OCI-LY3 (cell line): ENCODE results near the gene DISP1.

Experiments
- H2AFZ ChIP-seq: fragments of 200-600, 300-600 bp; shearing (Covaris generic); 2 replicates; pipeline ENCODE4 v1.6.0; 2014; ENCODE audit warnings: antibody characterized with exemption, low read depth, low read length
- H3K27ac ChIP-seq: fragments of 200-600, 300-600 bp; sonication (generic); 2 replicates; pipeline ENCODE4 v1.5.1; 2014; ENCODE audit warnings: mild to moderate bottlenecking, low read length, moderate library complexity, mixed read lengths
- H3K27me3 ChIP-seq: fragments of 200-600, 300-600 bp; sonication (generic); 2 replicates; pipeline ENCODE4 v1.6.1; 2014; ENCODE audit warnings: low read depth, low read length, mixed read lengths
- H3K36me3 ChIP-seq: fragments of 200-600, 300-600 bp; sonication (generic); replicated peaks from 2 replicates; pipeline ENCODE3; 2014; ENCODE audit warnings: low read depth, low read length, mixed read lengths
- H3K4me1 ChIP-seq: fragments of 300-600, 200-600 bp; sonication (generic); 2 replicates; pipeline ENCODE4 v1.6.1; 2014; ENCODE audit warnings: low read length, mixed read lengths
- H3K4me2 ChIP-seq: fragments of 200-600, 300-600 bp; sonication (generic); 2 replicates; pipeline ENCODE4 v1.6.1; 2014; ENCODE audit warnings: low read length, mixed read lengths
- H3K4me3 ChIP-seq: fragments of 300-600, 200-600 bp; sonication (generic); 2 replicates; pipeline ENCODE4 v1.5.1; 2014; ENCODE audit warnings: antibody characterized with exemption, mild to moderate bottlenecking, low read length, moderate library complexity
- H3K79me2 ChIP-seq: fragments of 300-600, 200-600 bp; shearing (Covaris generic); 2 replicates; pipeline ENCODE4 v1.6.1; 2014; ENCODE audit warnings: mild to moderate bottlenecking, low read length, mixed read lengths
- H3K9ac ChIP-seq: fragments of 300-600, 200-600 bp; shearing (Covaris generic); 2 replicates; pipeline ENCODE4 v1.6.0; 2014; ENCODE audit warnings: mild to moderate bottlenecking, low read length, moderate library complexity
- H3K9me3 ChIP-seq: fragments of 200-600, 300-600 bp; shearing (Covaris generic); 2 replicates; pipeline ENCODE4 v1.6.1; 2014; ENCODE audit warnings: low read length, mixed read lengths; ENCODE audit not compliant: insufficient read depth
- H4K20me1 ChIP-seq: fragments of 200-600, 300-600 bp; sonication (generic); 2 replicates; pipeline ENCODE4 v1.6.1; 2016; ENCODE audit warnings: low read length, mixed read lengths; ENCODE audit not compliant: insufficient read depth
- CTCF ChIP-seq: fragments of 200-600, 300-600 bp; sonication (generic); IDR thresholded peaks from 2 replicates; pipeline ENCODE4 v1.5.1; 2014; ENCODE audit warnings: antibody characterized with exemption, low read length, low read depth
- EZH2phosphoT487 ChIP-seq: fragments of 200-600 bp; shearing (Covaris generic); IDR thresholded peaks from 2 replicates; pipeline ENCODE4 v1.6.1; 2018; ENCODE audit warnings: antibody characterized with exemption, mixed run types, low read depth

DISP1 gene

GRCh38 chr1:222801067-222801466, 13.8 kb upstream of the DISP1 start:
- TF ChIP-seq CTCF = no peak
- TF ChIP-seq EZH2phosphoT487 = no peak
- Histone ChIP-seq H3K4me3 (no peak overlapping the region), H3K79me2 (no peaks in the 10 kb centered on the region), H2AFZ (no peak overlapping the region), H3K4me2 (no peak overlapping the region), H3K36me3 (no peaks in the 10 kb centered on the region), H4K20me1 (no peaks in the 10 kb centered on the region), H3K27me3 (peaks cover 45% of the 10 kb centered on the region), H3K27ac (no peak overlapping the region), H3K4me1 (no peaks in the 10 kb centered on the region), H3K9me3 (no peaks in the 10 kb centered on the region), H3K9ac (no peak overlapping the region)

GRCh38 chr1:222811671-222812070, 3.2 kb upstream of the DISP1 start:
- Histone ChIP-seq H3K27me3 (peaks cover 10% of the 10 kb centered on the region), H3K4me3 (no peak overlapping the region), H2AFZ (no peak overlapping the region), H3K79me2 (0 out of 2 replicates have a peak, but pooled peaks cover 3% of the 10 kb centered on the region), H3K4me2 (no peak overlapping the region), H4K20me1 (no peaks in the 10 kb centered on the region), H3K27ac (no peak overlapping the region), H3K9ac (no peak overlapping the region), H3K9me3 (no peaks in the 10 kb centered on the region), H3K36me3 (no peaks in the 10 kb centered on the region), H3K4me1 (peaks cover 11% of the 10 kb centered on the region)
- TF ChIP-seq EZH2phosphoT487 = no peak
- TF ChIP-seq CTCF = no peak

- peak overlapping the region; percentile 95 for H2AFZ ChIP-seq
- H3K79me2 ChIP-seq = peaks cover 3% of the 10 kb centered on the region; the same call in 1 of the 2 replicates
- peaks cover 10% of the 10 kb centered on the region for H3K27me3 ChIP-seq
- no peaks in the 10 kb centered on the region for H3K36me3 ChIP-seq
- H3K4me2 ChIP-seq = peak overlapping the region; percentile 75
- 0 out of 2 replicates have a peak overlapping the region, but pooled peaks have one; percentile 1 for H3K27ac ChIP-seq
- no peaks in the 10 kb centered on the region for H3K9me3 ChIP-seq
- no peaks in the 10 kb centered on the region for H4K20me1 ChIP-seq
- peak overlapping the region; percentile 83 for H3K4me3 ChIP-seq
- peak overlapping the region; percentile 76 for H3K9ac ChIP-seq
- TF ChIP-seq CTCF (0 out of 2 replicates have a peak, but pooled peaks have one; percentile 12), EZH2phosphoT487 (no peak)
- peaks cover 11% of the 10 kb centered on the region for H3K4me1 ChIP-seq
Observed at GRCh38 chr1:222813866-222814535, 838 bp upstream of the DISP1 start.

- peak overlapping the region; percentile 83 for H3K4me3 ChIP-seq
- H4K20me1 ChIP-seq = no peaks in the 10 kb centered on the region
- peaks cover 6% of the 10 kb centered on the region for H3K27me3 ChIP-seq
- no peaks in the 10 kb centered on the region for H3K36me3 ChIP-seq
- peak overlapping the region; percentile 89 for H2AFZ ChIP-seq
- peak overlapping the region; percentile 76 for H3K9ac ChIP-seq
- peak overlapping the region; percentile 75 for H3K4me2 ChIP-seq
- no peak for TF ChIP-seq CTCF
- TF ChIP-seq EZH2phosphoT487 = no peak
- peaks cover 11% of the 10 kb centered on the region for H3K4me1 ChIP-seq
- H3K79me2 ChIP-seq = peaks cover 3% of the 10 kb centered on the region; the same call in 1 of the 2 replicates
- H3K9me3 ChIP-seq = no peaks in the 10 kb centered on the region
- H3K27ac ChIP-seq = no peak overlapping the region
Observed at GRCh38 chr1:222815440-222815765, 564 bp downstream of the DISP1 start.
